ENCODE data around the gene BICD1. TPM values are rescaled to one million over a fixed set of nuclear protein-coding genes. Genes with fewer than 3 reads are reported as not detected.

Gene BICD1
- total and polyA plus RNA-seq, 4 donors, result 0.46 to 3.4 (median 1.1) TPM

DNA sequence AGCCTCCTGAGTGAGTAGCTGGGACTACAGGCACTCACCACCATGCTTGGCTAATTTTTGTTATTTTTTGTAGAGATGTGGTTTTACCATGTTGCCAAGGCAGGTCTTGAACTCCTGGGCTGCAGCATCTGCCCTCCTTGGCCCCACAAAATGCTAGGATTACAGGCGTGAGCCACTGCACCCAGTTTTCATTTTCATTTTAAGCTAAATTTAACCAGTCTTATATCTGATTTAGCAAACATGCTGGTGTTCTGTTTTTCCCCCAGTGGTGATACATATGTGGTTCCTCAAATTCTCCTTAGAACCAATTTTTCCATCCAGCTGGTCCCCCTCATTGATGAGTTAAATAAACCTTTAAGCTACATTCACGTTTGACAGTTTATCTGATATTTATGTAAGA, 43.8 kb upstream of the BICD1 start:
- Histone ChIP-seq H3K36me3 (ENCODE audit: control insufficient read depth in 4 of 4, insufficient read depth in 3 of 4, low read depth in 1 of 4, low read length in 3 of 4) (no peaks in the 10 kb centered on the region), H3K27me3 (ENCODE audit: control insufficient read depth in 4 of 4, insufficient read depth in 4 of 4, low read length in 3 of 4) (no peaks in the 10 kb centered on the region), H3K9me3 (ENCODE audit: control insufficient read depth in 4 of 4, low read length in 3 of 4) (no peaks in the 10 kb centered on the region), H3K4me1 (ENCODE audit: control insufficient read depth in 4 of 4, insufficient read depth in 4 of 4, low read length in 3 of 4) (no peaks in the 10 kb centered on the region), H3K9ac (ENCODE audit: low read depth in 1 of 2, low read length in 2 of 2) (no peak overlapping the region), H3K4me3 (ENCODE audit: low read depth in 1 of 3, low read length in 3 of 3) (no peak overlapping the region), H3K27ac (ENCODE audit: low read depth in 1 of 2, low read length in 2 of 2) (no peak overlapping the region)
- no peak for DNase-seq (ENCODE audit: low spot score)
- TF ChIP-seq RAD21 (IDR thresholded peaks at IDR 0.05) (no peak), GABPA (IDR thresholded peaks at IDR 0.05 in 1 of 2, conservative IDR thresholded peaks at IDR 0.05 in 1 of 2) (no peak), HNF4G (IDR thresholded peaks at IDR 0.05) (no peak), EGR1 (IDR thresholded peaks at IDR 0.05; ENCODE audit: low read depth in 2 of 2) (no peak), ZBTB33 (IDR thresholded peaks at IDR 0.05) (no peak), FOXA1 (IDR thresholded peaks at IDR 0.05) (no peak), RXRA (IDR thresholded peaks at IDR 0.05) (no peak)
- TF ChIP-seq, protein P1, sequence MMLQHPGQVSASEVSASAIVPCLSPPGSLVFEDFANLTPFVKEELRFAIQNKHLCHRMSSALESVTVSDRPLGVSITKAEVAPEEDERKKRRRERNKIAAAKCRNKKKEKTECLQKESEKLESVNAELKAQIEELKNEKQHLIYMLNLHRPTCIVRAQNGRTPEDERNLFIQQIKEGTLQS (IDR thresholded peaks at IDR 0.05), result no peak
- WGBS, result 55% methylated on average over 2 of the region's 2 CpGs

GRCh38 chr12:32063796-32064195, 42.9 kb upstream of the BICD1 start:
- Histone ChIP-seq H3K4me3 (ENCODE audit: low read depth in 1 of 3, low read length in 3 of 3) (no peak overlapping the region), H3K9me3 (ENCODE audit: control insufficient read depth in 4 of 4, low read length in 3 of 4) (no peaks in the 10 kb centered on the region), H3K36me3 (ENCODE audit: control insufficient read depth in 4 of 4, insufficient read depth in 3 of 4, low read depth in 1 of 4, low read length in 3 of 4) (no peaks in the 10 kb centered on the region), H3K4me1 (ENCODE audit: control insufficient read depth in 4 of 4, insufficient read depth in 4 of 4, low read length in 3 of 4) (no peaks in the 10 kb centered on the region), H3K27me3 (ENCODE audit: control insufficient read depth in 4 of 4, insufficient read depth in 4 of 4, low read length in 3 of 4) (no peaks in the 10 kb centered on the region), H3K9ac (ENCODE audit: low read depth in 1 of 2, low read length in 2 of 2) (no peak overlapping the region), H3K27ac (ENCODE audit: low read depth in 1 of 2, low read length in 2 of 2) (no peak overlapping the region)
- TF ChIP-seq, protein P2, sequence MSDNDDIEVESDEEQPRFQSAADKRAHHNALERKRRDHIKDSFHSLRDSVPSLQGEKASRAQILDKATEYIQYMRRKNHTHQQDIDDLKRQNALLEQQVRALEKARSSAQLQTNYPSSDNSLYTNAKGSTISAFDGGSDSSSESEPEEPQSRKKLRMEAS (IDR thresholded peaks at IDR 0.05), result no peak
- no peak for TF ChIP-seq RAD21 (IDR thresholded peaks at IDR 0.05)
- no peak for TF ChIP-seq ZBTB33 (IDR thresholded peaks at IDR 0.05)
- TF ChIP-seq FOXA1 (IDR thresholded peaks at IDR 0.05), result no peak
- TF ChIP-seq, protein P3, sequence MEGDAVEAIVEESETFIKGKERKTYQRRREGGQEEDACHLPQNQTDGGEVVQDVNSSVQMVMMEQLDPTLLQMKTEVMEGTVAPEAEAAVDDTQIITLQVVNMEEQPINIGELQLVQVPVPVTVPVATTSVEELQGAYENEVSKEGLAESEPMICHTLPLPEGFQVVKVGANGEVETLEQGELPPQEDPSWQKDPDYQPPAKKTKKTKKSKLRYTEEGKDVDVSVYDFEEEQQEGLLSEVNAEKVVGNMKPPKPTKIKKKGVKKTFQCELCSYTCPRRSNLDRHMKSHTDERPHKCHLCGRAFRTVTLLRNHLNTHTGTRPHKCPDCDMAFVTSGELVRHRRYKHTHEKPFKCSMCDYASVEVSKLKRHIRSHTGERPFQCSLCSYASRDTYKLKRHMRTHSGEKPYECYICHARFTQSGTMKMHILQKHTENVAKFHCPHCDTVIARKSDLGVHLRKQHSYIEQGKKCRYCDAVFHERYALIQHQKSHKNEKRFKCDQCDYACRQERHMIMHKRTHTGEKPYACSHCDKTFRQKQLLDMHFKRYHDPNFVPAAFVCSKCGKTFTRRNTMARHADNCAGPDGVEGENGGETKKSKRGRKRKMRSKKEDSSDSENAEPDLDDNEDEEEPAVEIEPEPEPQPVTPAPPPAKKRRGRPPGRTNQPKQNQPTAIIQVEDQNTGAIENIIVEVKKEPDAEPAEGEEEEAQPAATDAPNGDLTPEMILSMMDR (IDR thresholded peaks at IDR 0.05; ENCODE audit: low read depth, low read length, missing input control), result no peak
- TF ChIP-seq FOXA2 (IDR thresholded peaks at IDR 0.05), result no peak
- no peak for TF ChIP-seq HNF4A (conservative IDR thresholded peaks at IDR 0.05)
- TF ChIP-seq JUND (IDR thresholded peaks at IDR 0.05), result no peak
- TF ChIP-seq YY1 (IDR thresholded peaks at IDR 0.05), result no peak
- no peak for DNase-seq (ENCODE audit: low spot score)
- WGBS, result 90% methylated on average over 4 of the region's 4 CpGs
